Measurements from ENCODE around the gene RAD9A.
"Not testable (repeated sequence)": the region's sequence is repeated elsewhere in the genome, so short reads cannot be mapped to it uniquely, and the experiment has no call there.

RAD9A gene

GRCh38 chr11:67411785-67412152 is 20.0 kb downstream of the RAD9A start:
- DNase-seq, result no peak

- DNase-seq, result no peak
Observed at GRCh38 chr11:67412495-67413179, 20.9 kb downstream of the RAD9A start.

- DNase-seq, result no peak
Observed at GRCh38 chr11:67413266-67413849, 21.6 kb downstream of the RAD9A start.

- no peak for DNase-seq
Observed at GRCh38 chr11:67415501-67416304, 23.9 kb downstream of the RAD9A start, which contains the start of gene CARNS1. Gene CARNS1 (plus strand): TSS chr11:67415678. CDS start chr11:67416200, 522 bp downstream.

- peak; percentile 60 for DNase-seq
Observed at GRCh38 chr11:67416416-67417335, 24.9 kb downstream of the RAD9A start.

- DNase-seq, result no peak
Observed at GRCh38 chr11:67417425-67417824, 25.6 kb downstream of the RAD9A start.

GRCh38 chr11:67418476-67419281 is 26.9 kb downstream of the RAD9A start:
- peak; percentile 83 for DNase-seq

- DNase-seq, result no peak
Observed at GRCh38 chr11:67419325-67420049, 27.7 kb downstream of the RAD9A start.

- no peak for DNase-seq
Observed at GRCh38 chr11:67420147-67420645, 28.4 kb downstream of the RAD9A start.

- DNase-seq, result peak; percentile 97
Observed at GRCh38 chr11:67420646-67421429, 29.1 kb downstream of the RAD9A start.

- no peak for DNase-seq
Observed at GRCh38 chr11:67421430-67422031, 29.7 kb downstream of the RAD9A start.

- no peak for DNase-seq
Observed at GRCh38 chr11:67422891-67423290, 31.1 kb downstream of the RAD9A start.

GRCh38 chr11:67423466-67423865 is 31.7 kb downstream of the RAD9A start:
- DNase-seq, result no peak

- DNase-seq, result no peak
Observed at GRCh38 chr11:67423891-67424613, 32.3 kb downstream of the RAD9A start.

- not testable (repeated sequence) for DNase-seq
Observed at GRCh38 chr11:67427364-67427859, 35.6 kb downstream of the RAD9A start.

GRCh38 chr11:67428052-67429001 is 36.5 kb downstream of the RAD9A start, which contains the start of gene RPS6KB2:
Gene RPS6KB2 (plus strand): TSS chr11:67428494. CDS start chr11:67428546, 52 bp downstream.
- DNase-seq, result peak; percentile 99

GRCh38 chr11:67429038-67429668 is 37.4 kb downstream of the RAD9A start:
- DNase-seq, result no peak

Measured in right hindlimb (tissue), 1 donor.